GM10847 (cell line): ENCODE data around the gene ZFP36L2.

Experiments
- POLR2A ChIP-seq: IDR thresholded peaks from 2 replicates; pipeline ENCODE4 v1.6.1; 2011; ENCODE audit not compliant: insufficient read length; ENCODE audit errors: extremely low read depth

ZFP36L2 gene

GRCh38 chr2:43209204-43209717, 17.1 kb downstream of the ZFP36L2 start:
- TF ChIP-seq POLR2A, result no peak

GRCh38 chr2:43207553-43208300, 18.7 kb downstream of the ZFP36L2 start:
- TF ChIP-seq POLR2A, result no peak

DNA sequence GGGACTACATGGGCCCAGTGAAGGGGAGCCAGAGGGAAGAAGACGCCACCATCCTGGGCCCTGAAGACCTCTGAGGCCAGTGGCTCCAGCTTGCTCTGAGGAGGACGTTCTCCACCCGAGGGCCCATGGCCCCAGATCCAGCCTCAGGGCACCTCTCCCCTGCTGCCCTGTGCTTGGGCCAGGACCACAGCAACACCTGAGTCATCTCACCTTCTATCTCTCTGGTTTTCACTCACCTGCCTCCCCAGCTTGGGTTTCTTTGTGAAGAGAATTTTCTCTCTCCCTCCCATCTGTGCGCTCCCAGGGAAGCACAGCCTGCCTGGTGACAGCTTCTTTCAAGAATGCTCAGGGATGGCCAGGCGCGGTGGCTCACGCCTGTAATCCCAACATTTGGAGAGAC, 19.8 kb downstream of the ZFP36L2 start:
- TF ChIP-seq POLR2A, result no peak

GRCh38 chr2:43203373-43203772, 23.0 kb downstream of the ZFP36L2 start:
- TF ChIP-seq POLR2A, result no peak

GRCh38 chr2:43202289-43202688, 24.1 kb downstream of the ZFP36L2 start:
- TF ChIP-seq POLR2A, result no peak

DNA sequence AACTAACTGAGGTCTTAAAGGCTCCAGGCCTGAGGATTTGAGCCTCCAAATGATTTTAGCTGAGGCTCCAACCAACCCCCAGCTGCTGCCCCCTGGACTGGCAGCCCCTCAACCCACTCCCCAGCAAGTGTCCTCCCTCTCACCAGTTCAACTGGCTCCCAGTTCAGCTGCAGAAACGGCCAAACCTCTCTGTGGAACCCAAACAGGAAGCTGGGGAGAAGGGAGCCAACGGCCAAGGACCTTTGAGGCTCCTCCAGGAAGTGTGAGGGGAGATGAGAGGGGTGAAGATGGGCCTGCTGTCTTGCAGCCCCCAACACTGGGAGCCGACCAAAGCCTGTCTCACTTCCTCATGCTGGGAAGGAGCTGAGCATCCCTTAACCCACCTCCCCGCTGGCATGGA, 24.9 kb downstream of the ZFP36L2 start:
- no peak for TF ChIP-seq POLR2A

DNA sequence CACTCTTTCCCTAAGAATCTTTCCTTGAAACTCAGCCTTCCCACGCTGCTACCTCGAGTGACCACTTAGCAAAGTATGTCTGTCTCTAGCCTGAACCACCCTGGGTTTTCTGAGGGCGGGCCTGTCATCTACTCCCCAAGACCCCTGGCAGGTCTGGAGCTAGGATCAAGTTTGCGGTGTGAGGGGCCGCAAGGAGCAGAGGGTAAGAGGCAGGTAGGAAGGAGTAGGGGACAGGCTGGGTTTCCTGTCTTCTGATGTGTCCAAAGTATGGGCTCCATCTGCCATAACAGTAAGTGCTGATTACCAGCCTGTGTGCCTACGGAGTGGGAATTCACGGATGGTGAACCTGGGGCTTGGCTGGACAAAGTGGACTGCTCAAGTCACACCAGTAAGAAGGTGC, 25.4 kb downstream of the ZFP36L2 start:
- no peak for TF ChIP-seq POLR2A

DNA sequence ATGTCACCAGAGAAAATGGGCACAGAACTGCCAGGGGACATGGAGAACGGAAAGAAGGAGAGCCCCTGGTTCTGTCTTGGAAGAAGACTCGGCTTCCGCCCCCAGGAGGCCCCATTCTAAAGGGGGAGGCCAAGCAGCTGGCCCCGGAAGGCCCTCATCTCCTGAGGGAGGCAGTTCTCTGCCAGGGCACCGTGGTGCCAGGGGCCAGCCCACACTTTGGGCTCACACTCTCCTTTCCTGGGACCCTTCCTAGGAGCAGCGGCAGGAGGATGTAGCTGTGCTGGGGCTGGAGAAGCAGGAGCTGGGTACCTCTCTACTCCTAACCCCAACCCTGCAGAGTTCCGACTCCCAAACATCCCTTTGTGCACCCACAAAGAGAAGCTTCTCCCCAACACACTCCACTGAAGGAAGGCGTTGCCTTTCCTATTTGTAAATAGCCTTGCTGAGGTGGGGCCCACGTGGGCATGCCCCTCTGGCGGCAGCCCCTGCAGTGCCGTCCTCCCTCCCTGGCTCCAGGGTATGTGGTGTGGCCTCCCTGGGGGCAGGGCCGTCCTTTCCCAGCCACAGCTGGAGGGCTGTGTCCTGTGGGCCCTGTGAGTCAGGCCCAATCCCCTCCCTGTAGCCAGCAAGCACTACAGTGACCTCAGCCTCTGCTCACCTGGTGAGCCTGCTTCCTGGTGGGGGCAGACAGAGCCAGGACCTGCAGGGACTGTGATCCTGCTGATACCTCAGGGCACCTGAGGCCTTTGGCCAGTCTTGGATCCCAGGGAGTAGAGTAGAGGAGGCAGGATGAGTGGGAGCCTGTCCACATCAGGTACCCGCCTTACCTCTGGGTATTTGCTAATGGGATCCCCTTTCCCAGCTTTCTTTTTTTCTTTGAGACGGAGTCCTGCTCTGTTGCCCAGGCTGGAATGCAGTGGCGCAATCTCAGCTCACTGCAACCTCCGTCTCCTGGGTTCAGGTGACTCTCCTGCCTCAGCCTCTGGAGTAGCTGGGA, 26.6 kb downstream of the ZFP36L2 start:
- no peak for TF ChIP-seq POLR2A

- TF ChIP-seq POLR2A, result no peak
These were observed 28.1 kb downstream of the ZFP36L2 start for GRCh38 chr2:43198263-43198662.

- TF ChIP-seq POLR2A, result no peak
These were observed 28.9 kb downstream of the ZFP36L2 start for GRCh38 chr2:43197588-43197896.

GRCh38 chr2:43196768-43197587, 29.4 kb downstream of the ZFP36L2 start:
- no peak for TF ChIP-seq POLR2A

DNA sequence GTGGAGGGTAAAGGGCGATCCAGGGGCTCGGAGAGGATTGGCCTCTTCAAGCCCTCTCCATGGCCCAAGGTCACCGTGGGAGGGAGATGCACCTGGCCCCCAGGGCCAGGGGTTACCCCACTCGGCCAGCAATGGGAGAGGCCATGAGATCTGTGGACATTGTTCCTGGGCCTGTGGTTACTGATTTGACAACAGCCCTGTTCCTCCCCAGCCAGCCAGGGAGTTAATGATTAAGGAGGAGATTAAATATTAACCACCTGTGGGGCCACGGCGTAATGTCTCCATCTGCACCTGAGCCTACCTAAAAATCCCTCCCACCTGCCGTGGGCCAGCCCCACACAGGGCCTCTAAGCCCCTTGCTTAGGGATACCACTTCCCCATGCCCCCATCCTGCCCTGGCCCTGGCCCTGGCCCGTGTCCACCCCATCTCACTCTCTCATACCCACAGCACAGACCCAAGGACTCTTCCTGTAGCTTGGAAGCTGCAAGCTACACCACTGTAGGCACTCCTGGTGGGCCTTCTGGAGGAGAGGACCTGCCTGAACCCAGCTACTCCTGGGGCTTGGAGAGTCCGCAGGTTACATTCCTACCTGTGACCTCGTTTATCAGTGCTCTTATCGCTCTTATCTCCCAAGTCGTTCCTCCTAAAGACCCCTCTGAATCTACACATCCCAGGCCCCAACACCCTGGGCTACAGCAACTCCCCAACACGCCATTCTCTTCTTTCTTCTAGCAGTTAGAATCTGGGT, 32.1 kb downstream of the ZFP36L2 start:
- no peak for TF ChIP-seq POLR2A

DNA sequence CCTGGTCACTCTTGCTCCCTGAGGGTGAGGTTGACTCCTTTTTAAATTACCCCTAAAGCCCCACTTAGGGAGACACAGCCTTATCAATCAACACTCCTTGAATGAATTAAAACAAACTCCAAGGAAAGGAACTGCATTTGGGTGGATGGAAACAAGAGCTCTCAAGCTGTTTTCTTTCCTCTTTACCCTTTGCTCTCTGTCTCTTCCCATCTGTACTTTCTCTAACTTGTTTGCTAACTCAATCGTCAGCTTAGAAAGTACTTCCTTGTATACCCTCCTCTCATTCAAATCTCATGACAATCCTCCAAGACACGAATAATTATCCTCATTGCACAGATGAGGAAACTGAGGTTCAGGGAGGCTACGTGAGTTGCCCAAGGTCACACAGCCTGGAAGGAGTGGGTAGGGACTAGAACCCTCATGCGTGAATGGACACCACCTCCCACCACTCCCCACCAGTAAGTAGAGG, 32.7 kb downstream of the ZFP36L2 start:
- no peak for TF ChIP-seq POLR2A

DNA sequence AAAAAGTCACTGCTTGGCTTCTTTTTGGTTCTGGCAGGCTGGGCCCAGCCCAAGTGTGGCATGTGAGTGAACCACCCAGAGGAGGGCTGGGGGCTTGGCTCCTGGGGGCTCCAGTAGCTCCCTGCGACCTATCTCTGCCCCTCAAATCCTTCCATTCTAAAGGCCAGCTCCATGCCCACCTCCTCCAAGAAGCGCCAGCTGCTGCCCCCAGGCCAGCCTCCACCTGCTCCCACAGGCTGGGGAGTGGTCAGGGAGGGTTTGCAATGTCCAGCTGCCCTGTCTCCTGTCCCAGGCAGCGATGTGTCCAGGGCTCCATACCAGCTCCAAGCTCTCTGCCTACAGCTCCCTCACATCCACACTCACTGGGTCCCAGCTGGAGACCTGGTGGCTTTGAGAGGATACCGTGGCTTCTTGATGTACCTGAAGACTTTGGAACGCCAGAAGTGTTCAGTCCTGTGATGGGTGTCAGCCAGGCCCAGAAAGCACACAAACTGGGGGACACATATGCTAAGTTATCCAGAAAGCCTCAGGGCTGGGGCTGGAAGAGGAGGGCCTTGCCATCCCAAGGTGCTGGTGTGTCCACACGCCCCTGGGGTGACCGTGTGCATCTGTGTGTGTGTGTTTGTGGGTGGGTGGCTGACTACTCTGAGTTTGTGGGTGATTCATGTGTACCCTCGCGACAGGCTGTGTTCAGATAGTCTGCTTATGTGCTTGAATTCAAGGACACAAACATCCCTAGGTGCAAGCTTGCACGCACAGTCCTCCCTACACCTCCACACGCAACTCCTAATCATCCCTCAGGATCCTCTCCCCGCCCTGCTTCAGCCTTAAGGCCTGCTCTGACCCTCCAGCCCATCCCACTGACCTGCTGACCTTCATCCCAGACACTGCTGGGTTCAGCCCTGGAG, 33.4 kb downstream of the ZFP36L2 start:
- no peak for TF ChIP-seq POLR2A
